ENCODE measurements around the gene DDX39B.
"Not testable (repeated sequence)": the region's sequence is repeated elsewhere in the genome, so short reads cannot be mapped to it uniquely, and the experiment has no call there.

DNA sequence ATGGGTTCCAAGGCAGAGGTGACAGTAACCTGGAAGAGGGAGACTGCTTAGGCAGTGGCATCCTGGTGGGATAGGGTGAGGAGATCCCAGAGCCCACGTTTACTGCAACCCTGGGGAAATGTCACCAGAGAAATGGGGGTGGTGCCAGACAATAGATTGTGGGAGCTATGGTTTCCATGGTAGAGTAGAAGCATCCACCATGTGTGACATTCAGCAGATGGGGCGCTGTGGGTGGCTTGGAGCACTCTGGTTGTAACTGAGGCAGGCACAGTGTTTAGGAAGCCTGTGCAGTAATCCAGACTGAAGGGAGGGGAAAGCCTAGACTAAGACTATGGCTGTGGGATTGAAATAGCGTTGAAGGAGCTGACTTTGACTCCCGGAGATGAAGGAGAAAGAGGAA lies 45.0 kb downstream of the DDX39B start:
- TF ChIP-seq CTCF, POLR2A (IDR thresholded peaks at IDR 0.05): not testable (repeated sequence)
